IPS-20b (cell line): ENCODE measurements around the gene GOLGA6L9.
"Not testable (repeated sequence)": the region's sequence is repeated elsewhere in the genome, so short reads cannot be mapped to it uniquely, and the experiment has no call there.

Experiments
- H3K27ac ChIP-seq: one replicate; pipeline ENCODE4 v1.5.1; 2013; ENCODE audit warnings: low read length
- H3K27me3 ChIP-seq: 2 replicates; pipeline ENCODE4 v1.6.1; 2013; ENCODE audit warnings: mild to moderate bottlenecking, low read length, inconsistent platforms; ENCODE audit not compliant: insufficient read depth
- H3K36me3 ChIP-seq: 2 replicates; pipeline ENCODE4 v1.6.1; 2013; ENCODE audit warnings: low read depth, mild to moderate bottlenecking, inconsistent platforms, low read length, moderate library complexity; ENCODE audit not compliant: insufficient read depth
- H3K4me1 ChIP-seq: 2 replicates; pipeline ENCODE4 v1.6.1; 2013; ENCODE audit warnings: mild to moderate bottlenecking, control low read depth, inconsistent platforms, low read length, moderate library complexity; ENCODE audit not compliant: insufficient read depth
- H3K4me3 ChIP-seq: 2 replicates; pipeline ENCODE4 v1.5.1; 2013; ENCODE audit warnings: mild to moderate bottlenecking, low read length, inconsistent platforms
- H3K9ac ChIP-seq: 2 replicates; pipeline ENCODE4 v1.6.1; 2013; ENCODE audit warnings: low read depth, mild to moderate bottlenecking, inconsistent platforms, low read length, moderate library complexity
- H3K9me3 ChIP-seq: 2 replicates; pipeline ENCODE4 v1.6.1; 2013; ENCODE audit warnings: mild to moderate bottlenecking, low read depth, low read length, inconsistent platforms; ENCODE audit not compliant: insufficient read depth

Gene GOLGA6L9

GRCh38 chr15:82429693-82430092 lies at the start of gene GOLGA6L9:
GOLGA6L9 (plus strand) TSS chr15:82429816; CDS start chr15:82430080, 264 bp downstream.
- not testable (repeated sequence) for H3K36me3 ChIP-seq, H3K4me1 ChIP-seq, H3K27ac ChIP-seq, H3K27me3 ChIP-seq, H3K9ac ChIP-seq, H3K9me3 ChIP-seq, H3K4me3 ChIP-seq

GRCh38 chr15:82381330-82381955 lies 48.2 kb upstream of the GOLGA6L9 start:
- H3K4me3 ChIP-seq, H3K36me3 ChIP-seq, H3K9me3 ChIP-seq, H3K27me3 ChIP-seq, H3K27ac ChIP-seq, H3K9ac ChIP-seq: not testable (repeated sequence)
- peaks cover 10% of the 10 kb centered on the region; the same call in 1 of the 2 replicates for H3K4me1 ChIP-seq

GRCh38 chr15:82387209-82387608 lies 42.4 kb upstream of the GOLGA6L9 start:
- H3K4me3 ChIP-seq, H3K4me1 ChIP-seq, H3K27me3 ChIP-seq, H3K9me3 ChIP-seq, H3K36me3 ChIP-seq, H3K9ac ChIP-seq, H3K27ac ChIP-seq: not testable (repeated sequence)

GRCh38 chr15:82390152-82390551 lies 39.5 kb upstream of the GOLGA6L9 start:
- H3K4me1 ChIP-seq, H3K36me3 ChIP-seq, H3K27ac ChIP-seq, H3K9ac ChIP-seq, H3K4me3 ChIP-seq, H3K27me3 ChIP-seq, H3K9me3 ChIP-seq: not testable (repeated sequence)

GRCh38 chr15:82392077-82392476 lies 37.5 kb upstream of the GOLGA6L9 start:
- H3K27ac ChIP-seq, H3K4me1 ChIP-seq, H3K4me3 ChIP-seq, H3K9ac ChIP-seq, H3K9me3 ChIP-seq, H3K27me3 ChIP-seq, H3K36me3 ChIP-seq: not testable (repeated sequence)

- H3K4me3 ChIP-seq: no peak overlapping the region
- H3K4me1 ChIP-seq: peaks cover 5% of the 10 kb centered on the region
- no peaks in the 10 kb centered on the region for H3K9me3 ChIP-seq
- no peaks in the 10 kb centered on the region for H3K36me3 ChIP-seq
- no peaks in the 10 kb centered on the region for H3K27me3 ChIP-seq
- H3K9ac ChIP-seq: no peak overlapping the region
- H3K27ac ChIP-seq: no peak overlapping the region
Observed at GRCh38 chr15:82393671-82394070, 35.9 kb upstream of the GOLGA6L9 start.

- H3K36me3 ChIP-seq, H3K9me3 ChIP-seq, H3K9ac ChIP-seq, H3K27ac ChIP-seq, H3K27me3 ChIP-seq, H3K4me1 ChIP-seq, H3K4me3 ChIP-seq: not testable (repeated sequence)
Observed at GRCh38 chr15:82395788-82396187, 33.8 kb upstream of the GOLGA6L9 start.

GRCh38 chr15:82397817-82398216 lies 31.8 kb upstream of the GOLGA6L9 start:
- no peaks in the 10 kb centered on the region for H3K9me3 ChIP-seq
- no peak overlapping the region for H3K4me3 ChIP-seq
- no peaks in the 10 kb centered on the region for H3K36me3 ChIP-seq
- no peak overlapping the region for H3K9ac ChIP-seq
- no peaks in the 10 kb centered on the region for H3K27me3 ChIP-seq
- no peak overlapping the region for H3K27ac ChIP-seq
- peaks cover 4% of the 10 kb centered on the region; the same call in 1 of the 2 replicates for H3K4me1 ChIP-seq

- no peaks in the 10 kb centered on the region for H3K9me3 ChIP-seq
- H3K36me3 ChIP-seq: no peaks in the 10 kb centered on the region
- no peaks in the 10 kb centered on the region for H3K27me3 ChIP-seq
- no peak overlapping the region for H3K9ac ChIP-seq
- H3K27ac ChIP-seq: no peak overlapping the region
- H3K4me1 ChIP-seq: peaks cover 4% of the 10 kb centered on the region; the same call in 1 of the 2 replicates
- H3K4me3 ChIP-seq: no peak overlapping the region
Observed at GRCh38 chr15:82398785-82399184, 30.8 kb upstream of the GOLGA6L9 start.

- not testable (repeated sequence) for H3K9ac ChIP-seq, H3K9me3 ChIP-seq, H3K4me3 ChIP-seq, H3K4me1 ChIP-seq, H3K27me3 ChIP-seq, H3K27ac ChIP-seq, H3K36me3 ChIP-seq
Observed at GRCh38 chr15:82399366-82400103, 30.1 kb upstream of the GOLGA6L9 start.

GRCh38 chr15:82401918-82402317 lies 27.7 kb upstream of the GOLGA6L9 start:
- H3K27me3 ChIP-seq, H3K9me3 ChIP-seq, H3K4me3 ChIP-seq, H3K4me1 ChIP-seq, H3K9ac ChIP-seq, H3K27ac ChIP-seq: not testable (repeated sequence)
- H3K36me3 ChIP-seq: peaks cover 10% of the 10 kb centered on the region; the same call in 1 of the 2 replicates

- not testable (repeated sequence) for H3K4me1 ChIP-seq, H3K4me3 ChIP-seq
Observed at GRCh38 chr15:82402341-82402740, 27.3 kb upstream of the GOLGA6L9 start.

More at GRCh38 chr15:82402341-82402740, 27.3 kb upstream of the GOLGA6L9 start:
- H3K36me3 ChIP-seq: peaks cover 10% of the 10 kb centered on the region; the same call in 1 of the 2 replicates
- H3K27me3 ChIP-seq, H3K27ac ChIP-seq, H3K9ac ChIP-seq, H3K9me3 ChIP-seq: not testable (repeated sequence)
